H1 (cell line): ENCODE data around the gene MYBPC2. TPM values are rescaled to one million over a fixed set of nuclear protein-coding genes. Genes with fewer than 3 reads are reported as not detected.

Source experiments
- CTCF ChIA-PET: fragments of 300-600 bp; sonication (Branson Sonifier 250); formaldehyde crosslinking; loops from one replicate; lab custom pipeline; 2021; ENCODE audit not compliant: partially characterized antibody; lab: Charles Lee
- POLR2A ChIA-PET: fragments of 300-600 bp; sonication (Branson Sonifier 250); formaldehyde crosslinking; loops from one replicate; lab custom pipeline; 2021; ENCODE audit warnings: inconsistent platforms; ENCODE audit not compliant: partially characterized antibody; lab: Charles Lee
- DNase-seq, 2 experiments: peaks; one replicate each; pipeline versions ENCODE4 v3.0.0 to v3.0.0-alpha.2; 2010 to 2022; ENCODE audit warnings: low spot score in 2 of 2, low read depth in 1 of 2, mixed read lengths in 1 of 2
- FAIRE-seq: peaks from 2 replicates; lab custom pipeline; 2011; peaks lifted over from hg19 to GRCh38; lab: Jason Lieb, UNC
- H2AFZ ChIP-seq: 2 replicates; pipeline ENCODE4 v1.8.1; 2012; ENCODE audit warnings: low read length, inconsistent platforms
- H2AK5ac ChIP-seq: 2 replicates; pipeline ENCODE4 v1.6.1; 2013; ENCODE audit warnings: low read depth, low read length
- H2BK120ac ChIP-seq: replicated peaks from 2 replicates; pipeline ENCODE3; 2013; ENCODE audit warnings: low read depth, low read length, inconsistent platforms
- H2BK12ac ChIP-seq: 2 replicates; pipeline ENCODE4 v1.6.1; 2013; ENCODE audit warnings: low read depth, low read length
- H2BK15ac ChIP-seq: 2 replicates; pipeline ENCODE4 v1.6.1; 2013; ENCODE audit warnings: low read length
- H2BK20ac ChIP-seq: 2 replicates; pipeline ENCODE4 v1.6.1; 2013; ENCODE audit warnings: low read length
- H2BK5ac ChIP-seq: 2 replicates; pipeline ENCODE4 v1.6.1; 2013; ENCODE audit warnings: low read depth, low read length
- H3K14ac ChIP-seq: 2 replicates; pipeline ENCODE4 v1.6.1; 2013; ENCODE audit warnings: inconsistent platforms; ENCODE audit not compliant: insufficient read length
- H3K18ac ChIP-seq: 2 replicates; pipeline ENCODE4 v1.6.1; 2013; ENCODE audit warnings: low read length; ENCODE audit errors: extremely low read depth
- H3K23ac ChIP-seq: 2 replicates; pipeline ENCODE4 v1.6.1; 2013; ENCODE audit warnings: inconsistent platforms; ENCODE audit not compliant: insufficient read length
- H3K23me2 ChIP-seq: 2 replicates; pipeline ENCODE4 v1.6.1; 2013; ENCODE audit warnings: low read depth, low read length
- H3K27ac ChIP-seq: 2 replicates; pipeline ENCODE4 v1.6.1; 2011; ENCODE audit warnings: low read depth, low read length, inconsistent platforms
- H3K27me3 ChIP-seq, 4 experiments: replicated peaks in 1 of 4; 1 replicate in 1 of 4; 2 replicates in 3 of 4; pipeline versions ENCODE4 v1.6.1 to v1.8.1; 2011 to 2013; ENCODE audit warnings: low read length in 3 of 4, mild to moderate bottlenecking in 3 of 4, inconsistent platforms in 2 of 4, mixed read lengths in 2 of 4, moderate library complexity in 1 of 4; ENCODE audit not compliant: control insufficient read depth in 3 of 4, insufficient read depth in 3 of 4; ENCODE audit errors: extremely low read depth in 1 of 4
- H3K36me3 ChIP-seq, 4 experiments: 2 replicates each; pipeline versions ENCODE4 v1.6.1 to v1.8.1; 2011 to 2013; ENCODE audit warnings: mild to moderate bottlenecking in 4 of 4, low read length in 3 of 4, moderate library complexity in 2 of 4, control low read depth in 1 of 4, inconsistent platforms in 1 of 4; ENCODE audit not compliant: insufficient read depth in 4 of 4, control insufficient read depth in 2 of 4
- H3K4ac ChIP-seq: replicated peaks from 2 replicates; pipeline ENCODE3; 2013; ENCODE audit warnings: low read length, low read depth, mixed read lengths, inconsistent platforms; ENCODE audit not compliant: insufficient read length
- H3K4me1 ChIP-seq, 4 experiments: replicated peaks in 1 of 4; 1 replicate in 1 of 4; 2 replicates in 3 of 4; pipeline versions ENCODE4 v1.6.1 to v1.8.1; 2011 to 2013; ENCODE audit warnings: low read length in 3 of 4, inconsistent platforms in 2 of 4, mixed read lengths in 1 of 4; ENCODE audit not compliant: insufficient read depth in 4 of 4, control insufficient read depth in 3 of 4
- H3K4me2 ChIP-seq, 2 experiments: 2 replicates each; pipeline versions ENCODE4 v1.6.1 to v1.8.1; 2011 to 2013; ENCODE audit warnings: low read depth in 2 of 2, low read length in 2 of 2, control low read depth in 1 of 2, inconsistent platforms in 1 of 2, mild to moderate bottlenecking in 1 of 2; ENCODE audit not compliant: insufficient read depth in 1 of 2
- H3K4me3 ChIP-seq, 4 experiments: fragments of 200-600, 300-600 bp in 1 of 4; sonication (generic), shearing (Covaris generic), sonication (Bioruptor Twin) in 1 of 4; 2 replicates each; pipeline versions ENCODE4 v1.5.1 to v1.8.1; 2011 to 2016; ENCODE audit warnings: low read length in 4 of 4, low read depth in 3 of 4, control low read depth in 2 of 4, inconsistent platforms in 2 of 4, mild to moderate bottlenecking in 2 of 4, mixed read lengths in 1 of 4, moderate library complexity in 1 of 4; ENCODE audit not compliant: insufficient read depth in 2 of 4; ENCODE audit errors: extremely low read depth in 1 of 4
- H3K56ac ChIP-seq: replicated peaks from 2 replicates; pipeline ENCODE3; 2013; ENCODE audit warnings: low read depth, mild to moderate bottlenecking, mixed read lengths, low read length, inconsistent platforms; ENCODE audit not compliant: insufficient read length
- H3K79me1 ChIP-seq: 2 replicates; pipeline ENCODE4 v1.6.1; 2013; ENCODE audit warnings: low read depth, low read length, control low read depth
- H3K79me2 ChIP-seq, 2 experiments: 2 replicates each; pipeline versions ENCODE4 v1.6.1 to v1.8.1; 2012 to 2013; ENCODE audit warnings: low read length in 2 of 2, mild to moderate bottlenecking in 2 of 2, inconsistent platforms in 1 of 2; ENCODE audit not compliant: insufficient read depth in 2 of 2, control insufficient read depth in 1 of 2
- H3K9ac ChIP-seq, 4 experiments: replicated peaks in 1 of 4; 1 replicate in 1 of 4; 2 replicates in 3 of 4; pipeline versions ENCODE4 v1.6.1 to v1.8.1; 2011 to 2013; ENCODE audit warnings: low read depth in 3 of 4, low read length in 3 of 4, control low read depth in 2 of 4, mild to moderate bottlenecking in 2 of 4, moderate library complexity in 2 of 4, inconsistent platforms in 1 of 4; ENCODE audit errors: extremely low read depth in 1 of 4
- H3K9me3 ChIP-seq, 2 experiments: 2 replicates each; pipeline versions ENCODE4 v1.6.1 to v1.8.1; 2012 to 2013; ENCODE audit warnings: mild to moderate bottlenecking in 2 of 2, moderate library complexity in 2 of 2, control low read depth in 1 of 2, inconsistent platforms in 1 of 2, low read depth in 1 of 2, low read length in 1 of 2, mixed read lengths in 1 of 2; ENCODE audit not compliant: insufficient read depth in 2 of 2
- H4K20me1 ChIP-seq, 2 experiments: replicated peaks in 1 of 2; 2 replicates each; pipeline versions ENCODE3 to v1.8.1; 2011 to 2013; ENCODE audit warnings: inconsistent platforms in 2 of 2, low read length in 2 of 2, mild to moderate bottlenecking in 1 of 2; ENCODE audit not compliant: insufficient read depth in 2 of 2, control insufficient read depth in 1 of 2
- H4K5ac ChIP-seq: 2 replicates; pipeline ENCODE4 v1.6.1; 2013; ENCODE audit warnings: low read length, low read depth, mixed read lengths, inconsistent platforms; ENCODE audit not compliant: insufficient read length
- H4K8ac ChIP-seq: 2 replicates; pipeline ENCODE4 v1.8.0; 2013; ENCODE audit warnings: mild to moderate bottlenecking, moderate library complexity, low read length, inconsistent platforms; ENCODE audit not compliant: insufficient read depth; ENCODE audit errors: extremely low read depth
- H4K91ac ChIP-seq: replicated peaks from 2 replicates; pipeline ENCODE3; 2013; ENCODE audit warnings: low read length, mixed read lengths, inconsistent platforms; ENCODE audit not compliant: insufficient read length
- BACH1 ChIP-seq: IDR thresholded peaks from 2 replicates; pipeline ENCODE4 v1.6.1; 2012; ENCODE audit warnings: low read length, improper control_type of control experiment
- CREB1 ChIP-seq: IDR thresholded peaks from 2 replicates; pipeline ENCODE4 v1.6.1; 2012; ENCODE audit warnings: inconsistent platforms
- CTCF ChIP-seq, 3 experiments: IDR thresholded peaks; 1 replicate in 2 of 3; 2 replicates in 1 of 3; pipeline versions ENCODE4 v1.5.1 to v1.6.1; 2011; ENCODE audit warnings: low read length in 3 of 3, mild to moderate bottlenecking in 3 of 3, inconsistent platforms in 2 of 3, low read depth in 1 of 3, moderate library complexity in 1 of 3; ENCODE audit not compliant: insufficient read depth in 1 of 3; ENCODE audit errors: control extremely low read depth in 1 of 3
- EZH2 ChIP-seq: fragments of 200-600 bp; sonication (generic); IDR thresholded peaks from 2 replicates; pipeline ENCODE4 v1.7.1; 2012; ENCODE audit warnings: low read depth, mild to moderate bottlenecking, moderate library complexity, low read length, inconsistent platforms; ENCODE audit not compliant: severe bottlenecking
- KDM4A ChIP-seq: IDR thresholded peaks from one replicate; pipeline ENCODE4 v1.7.1; 2012; ENCODE audit warnings: low read depth, mild to moderate bottlenecking, moderate library complexity, low read length, inconsistent platforms; ENCODE audit not compliant: severe bottlenecking
- SP2 ChIP-seq: IDR thresholded peaks from 2 replicates; pipeline ENCODE4 v1.6.1; 2012; ENCODE audit warnings: mild to moderate bottlenecking, low read length, inconsistent platforms
- TAF7 ChIP-seq: optimal IDR thresholded peaks from 2 replicates; pipeline ENCODE3; 2011; ENCODE audit warnings: low read depth, mild to moderate bottlenecking, inconsistent platforms, low read length, moderate library complexity, borderline replicate concordance
- TCF12 ChIP-seq: IDR thresholded peaks from 2 replicates; pipeline ENCODE4 v1.6.1; 2011; ENCODE audit warnings: low read depth, mild to moderate bottlenecking, low read length
- TEAD4 ChIP-seq: IDR thresholded peaks from 2 replicates; pipeline ENCODE4 v1.6.1; 2012; ENCODE audit warnings: low read depth, low read length, inconsistent platforms, mixed read lengths
- YY1 ChIP-seq: IDR thresholded peaks from 2 replicates; pipeline ENCODE4 v1.6.1; 2011; ENCODE audit warnings: low read depth, mild to moderate bottlenecking, low read length
- WGBS, 2 experiments: shearing (Covaris generic) in 1 of 2; methylation state at CpG; one replicate each; pipeline versions ENCODE4 v1.1.6 to v1.1.7; 2013 to 2015; ENCODE audit warnings: low lambda C conversion rate in 2 of 2, mixed read lengths in 2 of 2, inconsistent platforms in 1 of 2, low coverage in 1 of 2, missing lambda C conversion rate in 1 of 2; ENCODE audit not compliant: insufficient replicate concordance in 2 of 2, insufficient coverage in 1 of 2, insufficient read length in 1 of 2; ENCODE audit errors: extremely low coverage in 1 of 2, missing lambda C conversion rate in 1 of 2; 5-methylcytosine and 5-hydroxymethylcytosine counted together
- polyA plus RNA-seq, 7 experiments: library from polyadenylated mRNA; depleted of rRNA in 3 of 7; stranded (reverse) in 5 of 7; unstranded in 2 of 7; fragments of >200 nt in 5 of 7; fragments of 200-250 nt in 2 of 7; gene quantifications; 1 replicate in 5 of 7; 2 replicates in 1 of 7; 4 replicates in 1 of 7; pipeline versions ENCODE4 v1.2.1 to v1.2.3, GENCODE V29; 2011 to 2013; ENCODE audit warnings: missing spikeins in 2 of 7, mixed read lengths in 2 of 7
- total RNA-seq: library from RNA; stranded (reverse); fragmentation: NEBNext Ultra II Directional; extraction: Animal tissue kit (Norgen Biotek cat#: 25700); gene quantifications from 2 replicates; pipeline ENCODE4 v1.2.1, GENCODE V29; 2021
- TF ChIP-seq, protein P1 (sequence below): IDR thresholded peaks from 2 replicates; pipeline ENCODE4 v1.6.1; 2012; ENCODE audit warnings: low read length, inconsistent platforms

Gene MYBPC2
- total and polyA plus RNA-seq, 2 of the 8 experiments (the other 6 are each of a cell fraction or from before 2014, with no cell fraction given), result 1.8 to 3.1 TPM

DNA sequence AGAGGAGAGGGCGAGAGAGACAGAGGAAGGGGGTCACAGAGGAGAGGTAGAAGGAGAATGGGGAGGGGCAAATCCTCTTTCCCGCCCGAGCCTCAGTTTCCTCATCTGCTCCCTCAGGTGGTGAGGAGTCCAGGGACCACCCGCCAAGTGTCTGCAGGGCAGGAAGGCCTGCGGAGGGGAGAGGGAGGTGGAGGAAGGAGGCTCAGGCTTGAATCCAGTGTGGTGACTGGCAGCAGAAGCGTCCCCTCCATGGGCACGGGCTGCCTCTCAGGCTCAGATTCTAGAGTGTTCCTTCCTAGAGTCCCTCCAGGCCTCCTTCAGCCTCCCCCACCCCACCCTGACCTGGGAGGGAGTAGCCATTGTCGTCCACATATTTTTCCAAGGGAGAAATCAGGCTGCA lies 60.5 kb downstream of the MYBPC2 start:
- Histone ChIP-seq H3K14ac (no peak overlapping the region), H3K9ac (no peak overlapping the region), H2BK120ac (no peak overlapping the region), H3K4me3 (no peak overlapping the region), H3K79me1 (no peaks in the 10 kb centered on the region), H2AFZ (no peak overlapping the region), H2BK12ac (no peak overlapping the region), H3K23me2 (peaks cover 4% of the 10 kb centered on the region; the same call in 1 of the 2 replicates), H4K91ac (no peak overlapping the region), H3K79me2 (no peaks in the 10 kb centered on the region), H3K27me3 (peaks cover 10 to 70% (median 60%) of the 10 kb centered on the region in 4 experiments), H4K20me1 (no peaks in the 10 kb centered on the region), H4K8ac (no peak overlapping the region), H3K4me1 (peaks cover 0 to 17% (median 9%) of the 10 kb centered on the region in 4 experiments; a peak in 5 of 7 replicates), H3K56ac (no peak overlapping the region), H3K9me3 (no peaks in the 10 kb centered on the region), H3K4ac (no peak overlapping the region), H3K27ac (no peak overlapping the region), H3K23ac (no peak overlapping the region), H4K5ac (no peak overlapping the region), H2AK5ac (no peak overlapping the region), H3K36me3 (no peaks in the 10 kb centered on the region), H2BK15ac (no peak overlapping the region), H2BK20ac (no peak overlapping the region), H2BK5ac (no peak overlapping the region), H3K18ac (no peak overlapping the region), H3K4me2 (no peak overlapping the region; a peak in 1 of 4 replicates)
- ChIA-PET CTCF (no interaction called here), POLR2A (no interaction called here)
- 74% methylated on average over 8 of the region's 8 CpGs; no CpG with 5 or more reads in 1 of the 2 experiments for WGBS, 2 experiments
- DNase-seq (no peak), FAIRE-seq (no peak)
- no peak for TF ChIP-seq CREB1
- TF ChIP-seq TAF7, result no peak
- TF ChIP-seq, protein P1, sequence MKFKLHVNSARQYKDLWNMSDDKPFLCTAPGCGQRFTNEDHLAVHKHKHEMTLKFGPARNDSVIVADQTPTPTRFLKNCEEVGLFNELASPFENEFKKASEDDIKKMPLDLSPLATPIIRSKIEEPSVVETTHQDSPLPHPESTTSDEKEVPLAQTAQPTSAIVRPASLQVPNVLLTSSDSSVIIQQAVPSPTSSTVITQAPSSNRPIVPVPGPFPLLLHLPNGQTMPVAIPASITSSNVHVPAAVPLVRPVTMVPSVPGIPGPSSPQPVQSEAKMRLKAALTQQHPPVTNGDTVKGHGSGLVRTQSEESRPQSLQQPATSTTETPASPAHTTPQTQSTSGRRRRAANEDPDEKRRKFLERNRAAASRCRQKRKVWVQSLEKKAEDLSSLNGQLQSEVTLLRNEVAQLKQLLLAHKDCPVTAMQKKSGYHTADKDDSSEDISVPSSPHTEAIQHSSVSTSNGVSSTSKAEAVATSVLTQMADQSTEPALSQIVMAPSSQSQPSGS, result no peak
- TF ChIP-seq BACH1, result no peak
- TF ChIP-seq YY1, result no peak
- TF ChIP-seq TEAD4, result no peak
- TF ChIP-seq TCF12, result no peak
- no peak for TF ChIP-seq KDM4A
- no peak for TF ChIP-seq EZH2
- no peak for TF ChIP-seq SP2
- TF ChIP-seq CTCF (IDR thresholded peaks at IDR 0.05; ENCODE audit: control extremely low read depth in 1 of 3, insufficient read depth in 1 of 3, low read depth in 1 of 3, low read length in 3 of 3), result no peak
